K562 (cell line): ENCODE data around the gene DVL3.

ENCODE experiments used
- ZNF561 ChIP-seq: fragments of 450-650 bp; formaldehyde crosslinking; conservative IDR thresholded peaks from 2 replicates; pipeline ENCODE4 v1.4.0; 2020; ENCODE audit warnings: mild to moderate bottlenecking, moderate library complexity
- TF ChIP-seq, protein P1 (sequence below), 3 experiments: IDR thresholded peaks in 2 of 3; conservative IDR thresholded peaks in 1 of 3; 2 replicates each; pipeline ENCODE4 v1.5.1; 2011 to 2012; ENCODE audit warnings: low read length in 3 of 3, mild to moderate bottlenecking in 3 of 3, control low read depth in 2 of 3, improper control_type of control experiment in 1 of 3, inconsistent platforms in 1 of 3, low read depth in 1 of 3, mixed read lengths in 1 of 3, moderate library complexity in 1 of 3; ENCODE audit not compliant: insufficient read depth in 2 of 3

- no peak for TF ChIP-seq ZNF561 (CRISPR knock-in tag)
- TF ChIP-seq, protein P1, sequence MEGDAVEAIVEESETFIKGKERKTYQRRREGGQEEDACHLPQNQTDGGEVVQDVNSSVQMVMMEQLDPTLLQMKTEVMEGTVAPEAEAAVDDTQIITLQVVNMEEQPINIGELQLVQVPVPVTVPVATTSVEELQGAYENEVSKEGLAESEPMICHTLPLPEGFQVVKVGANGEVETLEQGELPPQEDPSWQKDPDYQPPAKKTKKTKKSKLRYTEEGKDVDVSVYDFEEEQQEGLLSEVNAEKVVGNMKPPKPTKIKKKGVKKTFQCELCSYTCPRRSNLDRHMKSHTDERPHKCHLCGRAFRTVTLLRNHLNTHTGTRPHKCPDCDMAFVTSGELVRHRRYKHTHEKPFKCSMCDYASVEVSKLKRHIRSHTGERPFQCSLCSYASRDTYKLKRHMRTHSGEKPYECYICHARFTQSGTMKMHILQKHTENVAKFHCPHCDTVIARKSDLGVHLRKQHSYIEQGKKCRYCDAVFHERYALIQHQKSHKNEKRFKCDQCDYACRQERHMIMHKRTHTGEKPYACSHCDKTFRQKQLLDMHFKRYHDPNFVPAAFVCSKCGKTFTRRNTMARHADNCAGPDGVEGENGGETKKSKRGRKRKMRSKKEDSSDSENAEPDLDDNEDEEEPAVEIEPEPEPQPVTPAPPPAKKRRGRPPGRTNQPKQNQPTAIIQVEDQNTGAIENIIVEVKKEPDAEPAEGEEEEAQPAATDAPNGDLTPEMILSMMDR (IDR thresholded peaks at IDR 0.05 in 2 of 3, conservative IDR thresholded peaks at IDR 0.05 in 1 of 3; ENCODE audit: insufficient read depth in 2 of 3, low read depth in 1 of 3, low read length in 3 of 3) = no peak
These were observed 9.4 kb upstream of the DVL3 start for GRCh38 chr3:184145751-184146270.
